CD14-positive monocyte (primary cell): ENCODE measurements around the gene POU6F2. TPM values are rescaled to one million over a fixed set of nuclear protein-coding genes. Genes with fewer than 3 reads are reported as not detected.

Experiments
- DNase-seq, 3 donors: peaks; one replicate each; pipeline ENCODE4 v3.0.0-alpha.2; 2011 to 2022
- H2AFZ ChIP-seq: 2 replicates; pipeline ENCODE4 v1.6.0; 2012; ENCODE audit warnings: mild to moderate bottlenecking, low read depth, low read length, inconsistent platforms; ENCODE audit not compliant: insufficient read depth, poor library complexity, severe bottlenecking
- H3K27ac ChIP-seq, 2 donors: 1 replicate in 1 of 2; 2 replicates in 1 of 2; pipeline ENCODE4 v1.5.1; 2012 to 2013; ENCODE audit warnings: low read length in 2 of 2, control low read depth in 1 of 2, inconsistent platforms in 1 of 2, low read depth in 1 of 2, mild to moderate bottlenecking in 1 of 2
- H3K27me3 ChIP-seq, 2 donors: one replicate each; pipeline versions ENCODE4 v1.6.0 to v1.6.1; 2011 to 2013; ENCODE audit warnings: low read length in 2 of 2; ENCODE audit not compliant: control insufficient read depth in 2 of 2, insufficient read depth in 2 of 2
- H3K36me3 ChIP-seq, 2 donors: replicated peaks in 1 of 2; 1 replicate in 1 of 2; 2 replicates in 1 of 2; pipeline versions ENCODE4 v1.5.1 to v1.6.1; 2012 to 2013; ENCODE audit warnings: low read length in 2 of 2, control low read depth in 1 of 2, inconsistent platforms in 1 of 2, mild to moderate bottlenecking in 1 of 2; ENCODE audit not compliant: insufficient read depth in 2 of 2, control insufficient read depth in 1 of 2
- H3K4me1 ChIP-seq, 2 donors: 1 replicate in 1 of 2; 2 replicates in 1 of 2; pipeline versions ENCODE4 v1.5.1 to v1.6.1; 2012 to 2013; ENCODE audit warnings: low read length in 2 of 2, control low read depth in 1 of 2, inconsistent platforms in 1 of 2, mild to moderate bottlenecking in 1 of 2, moderate library complexity in 1 of 2; ENCODE audit not compliant: insufficient read depth in 2 of 2, control insufficient read depth in 1 of 2
- H3K4me2 ChIP-seq: replicated peaks from 2 replicates; pipeline ENCODE3; 2012; ENCODE audit warnings: low read length, moderate library complexity, mild to moderate bottlenecking; ENCODE audit not compliant: poor library complexity, severe bottlenecking; ENCODE audit errors: extremely low read depth
- H3K4me3 ChIP-seq, 3 experiments: fragments of 200-600 bp in 1 of 3; sonication (generic) in 1 of 3; replicated peaks in 1 of 3; 1 replicate in 2 of 3; 2 replicates in 1 of 3; pipeline ENCODE4 v1.5.1; 2011 to 2013; ENCODE audit warnings: low read length in 3 of 3, mild to moderate bottlenecking in 3 of 3, control low read depth in 2 of 3, low read depth in 2 of 3, inconsistent platforms in 1 of 3, moderate library complexity in 1 of 3
- H3K79me2 ChIP-seq: 2 replicates; pipeline ENCODE4 v1.6.0; 2012; ENCODE audit warnings: mild to moderate bottlenecking, control low read depth, inconsistent platforms, low read length, moderate library complexity; ENCODE audit not compliant: insufficient read depth
- H3K9ac ChIP-seq: 2 replicates; pipeline ENCODE4 v1.6.0; 2017; ENCODE audit warnings: low read length, mild to moderate bottlenecking; ENCODE audit not compliant: insufficient read depth, poor library complexity, severe bottlenecking
- H3K9me3 ChIP-seq, 2 donors: replicated peaks in 1 of 2; 1 replicate in 1 of 2; 2 replicates in 1 of 2; pipeline versions ENCODE4 v1.5.1 to v1.6.1; 2012 to 2013; ENCODE audit warnings: low read length in 2 of 2, control low read depth in 1 of 2; ENCODE audit not compliant: control insufficient read depth in 1 of 2, insufficient read depth in 1 of 2
- H4K20me1 ChIP-seq: 2 replicates; pipeline ENCODE4 v1.6.0; 2012; ENCODE audit warnings: mild to moderate bottlenecking, low read length, control low read depth, moderate library complexity; ENCODE audit not compliant: insufficient read depth
- H3K27ac Mint-ChIP-seq, 7 donors: one replicate each; pipeline ENCODE4 v1.8.0; 2020; ENCODE audit warnings: mild to moderate bottlenecking in 7 of 7, mixed read lengths in 7 of 7, moderate library complexity in 6 of 7, inconsistent platforms in 2 of 7
- H3K27me3 Mint-ChIP-seq, 3 donors: one replicate each; pipeline ENCODE4 v1.8.0; 2021 to 2022; ENCODE audit warnings: low read depth in 3 of 3, mild to moderate bottlenecking in 3 of 3, mixed read lengths in 3 of 3, moderate library complexity in 3 of 3, inconsistent platforms in 1 of 3
- H3K36me3 Mint-ChIP-seq, 2 donors: one replicate each; pipeline ENCODE4 v1.8.0; 2020; ENCODE audit warnings: mixed read lengths in 2 of 2, inconsistent platforms in 1 of 2, mild to moderate bottlenecking in 1 of 2
- H3K4me1 Mint-ChIP-seq: one replicate; pipeline ENCODE4 v1.8.0; 2020; ENCODE audit warnings: mild to moderate bottlenecking, mixed read lengths
- H3K4me3 Mint-ChIP-seq, 2 donors: one replicate each; pipeline ENCODE4 v1.8.0; 2020; ENCODE audit warnings: mild to moderate bottlenecking in 2 of 2, mixed read lengths in 2 of 2, moderate library complexity in 1 of 2
- H3K9me3 Mint-ChIP-seq, 7 donors: one replicate each; pipeline ENCODE4 v1.8.0; 2020 to 2022; ENCODE audit warnings: mixed read lengths in 7 of 7, mild to moderate bottlenecking in 6 of 7, moderate library complexity in 6 of 7, inconsistent platforms in 2 of 7
- CTCF ChIP-seq: fragments of 200-600 bp; IDR thresholded peaks from one replicate; pipeline ENCODE4 v1.8.0; 2022; ENCODE audit warnings: antibody characterized with exemption, mild to moderate bottlenecking
- WGBS: methylation state at CpG from one replicate; pipeline ENCODE4 v1.1.5; 2013; ENCODE audit warnings: missing lambda C conversion rate; ENCODE audit not compliant: insufficient coverage; 5-methylcytosine and 5-hydroxymethylcytosine counted together
- intact Hi-C, 2 donors: fragments of 100-400 bp; cut with micrococcal nuclease; formaldehyde crosslinking; loops; one replicate each; pipeline versions ENCODE4 v1.15.0 to v1.15.1; 2023
- polyA plus RNA-seq, 3 donors: library from polyadenylated mRNA; depleted of rRNA in 1 of 3; unstranded in 2 of 3; stranded (reverse) in 1 of 3; fragments of 300-500 nt in 2 of 3; fragments of >200 nt in 1 of 3; fragmentation: Illumina TruSeq in 2 of 3; gene quantifications; 1 replicate in 2 of 3; 2 replicates in 1 of 3; pipeline ENCODE4 v1.2.3, GENCODE V29; 2012 to 2021

Gene POU6F2
- polyA plus RNA-seq, 3 donors = not detected

- Histone ChIP-seq H3K36me3 (no peaks in the 10 kb centered on the region), H3K9me3 (no peaks in the 10 kb centered on the region), H3K4me1 (no peaks in the 10 kb centered on the region), H2AFZ (no peak overlapping the region), H3K4me2 (no peak overlapping the region), H4K20me1 (no peaks in the 10 kb centered on the region), H3K4me3 (no peak overlapping the region), H3K27ac (no peak overlapping the region), H3K27me3 (no peaks in the 10 kb centered on the region), H3K79me2 (no peaks in the 10 kb centered on the region), H3K9ac (no peak overlapping the region)
- intact Hi-C loops = no loop called here
- no peaks in the 10 kb centered on the region for H3K36me3 Mint-ChIP-seq
- WGBS = 92% methylated on average over 9 of the region's 17 CpGs
- H3K4me1 Mint-ChIP-seq = peaks cover 9% of the 10 kb centered on the region
- H3K27me3 Mint-ChIP-seq = peaks cover 0 to 4% (median 2%) of the 10 kb centered on the region in 3 donors
- H3K27ac Mint-ChIP-seq = no peak overlapping the region
- TF ChIP-seq CTCF = no peak
- H3K4me3 Mint-ChIP-seq = peak overlapping the region in 1 of 2 donors; percentile 4
- H3K9me3 Mint-ChIP-seq = peaks cover 0 to 3% (median 1%) of the 10 kb centered on the region in 7 donors
- no peak for DNase-seq
Observed at GRCh38 chr7:39353615-39354376, 376.1 kb downstream of the POU6F2 start.

GRCh38 chr7:39355664-39356063 is 378.0 kb downstream of the POU6F2 start:
- Histone ChIP-seq H2AFZ (peak overlapping the region; percentile 51), H3K27ac (no peak overlapping the region), H3K27me3 (no peaks in the 10 kb centered on the region), H3K36me3 (no peaks in the 10 kb centered on the region), H3K4me3 (no peak overlapping the region), H3K4me1 (no peaks in the 10 kb centered on the region), H4K20me1 (no peaks in the 10 kb centered on the region), H3K9me3 (no peaks in the 10 kb centered on the region), H3K4me2 (no peak overlapping the region), H3K9ac (no peak overlapping the region), H3K79me2 (no peaks in the 10 kb centered on the region)
- WGBS = 50% methylated on average over 2 of the region's 4 CpGs
- H3K9me3 Mint-ChIP-seq = peaks cover 0 to 4% (median 1%) of the 10 kb centered on the region in 7 donors
- H3K27ac Mint-ChIP-seq = peak overlapping the region in 1 of 7 donors; percentile 3
- intact Hi-C loops = no loop called here
- no peak for DNase-seq
- H3K4me1 Mint-ChIP-seq = peaks cover 5% of the 10 kb centered on the region
- no peak for TF ChIP-seq CTCF
- no peak overlapping the region for H3K4me3 Mint-ChIP-seq
- H3K36me3 Mint-ChIP-seq = no peaks in the 10 kb centered on the region
- H3K27me3 Mint-ChIP-seq = peaks cover 0 to 4% (median 2%) of the 10 kb centered on the region in 3 donors
